ENCODE measurements around the gene KCMF1.

Gene KCMF1

GRCh38 chr2:85011747-85012146, 40.8 kb downstream of the KCMF1 start:
- H3K4me2 ChIP-seq (ENCODE audit: low read length, poor library complexity, severe bottlenecking): no peak overlapping the region
- H3K27ac ChIP-seq (ENCODE audit: low read length, poor library complexity, severe bottlenecking): no peak overlapping the region
- no peak overlapping the region for H2BK15ac ChIP-seq (ENCODE audit: low read depth, poor library complexity, severe bottlenecking)
- no peaks in the 10 kb centered on the region for H3K9me3 ChIP-seq (ENCODE audit: control insufficient read depth, low read length)
- H2BK12ac ChIP-seq (ENCODE audit: low read length in 2 of 2): no peak overlapping the region
- H3K36me3 ChIP-seq (ENCODE audit: control insufficient read depth in 1 of 2, insufficient read depth in 2 of 2, low read depth in 1 of 2, low read length in 2 of 2): peaks cover 12 to 25% of the 10 kb centered on the region in 2 experiments
- no peak overlapping the region for H3K4ac ChIP-seq (ENCODE audit: low read depth in 1 of 2, low read length in 2 of 2)
- DNase-seq: no peak
- H2BK120ac ChIP-seq (ENCODE audit: low read depth, low read length): no peak overlapping the region
- no peak overlapping the region for H4K91ac ChIP-seq (ENCODE audit: low read length)
- H3K4me1 ChIP-seq (ENCODE audit: control insufficient read depth, insufficient read depth, low read depth, low read length): peaks cover 3% of the 10 kb centered on the region
- H2AFZ ChIP-seq (ENCODE audit: low read depth, low read length): no peak overlapping the region
- H4K8ac ChIP-seq (ENCODE audit: low read length): no peak overlapping the region
- H3K14ac ChIP-seq (ENCODE audit: low read length in 2 of 2): no peak overlapping the region
- H3K79me1 ChIP-seq (replicated peaks; ENCODE audit: low read length, poor library complexity, severe bottlenecking): peaks cover 5% of the 10 kb centered on the region
- no peak overlapping the region for H3K18ac ChIP-seq (ENCODE audit: low read depth in 1 of 2, low read length in 2 of 2)
- H3K27me3 ChIP-seq (ENCODE audit: control insufficient read depth in 1 of 2, insufficient read depth in 1 of 2, low read length in 2 of 2): no peaks in the 10 kb centered on the region
- H2AK5ac ChIP-seq (ENCODE audit: low read length, severe bottlenecking): no peak overlapping the region
- WGBS: 87% methylated on average over 3 of the region's 3 CpGs
- H3K23ac ChIP-seq (ENCODE audit: low read length in 2 of 2): no peak overlapping the region
- no peak overlapping the region for H3K9ac ChIP-seq (ENCODE audit: low read length)
- no peak overlapping the region for H3K4me3 ChIP-seq (ENCODE audit: insufficient read depth in 1 of 2, low read depth in 1 of 2, low read length in 2 of 2)
- H2BK5ac ChIP-seq (ENCODE audit: low read depth, low read length, poor library complexity, severe bottlenecking): no peak overlapping the region

- Histone ChIP-seq H4K91ac (ENCODE audit: low read length) (no peak overlapping the region), H3K4me1 (ENCODE audit: control insufficient read depth, insufficient read depth, low read depth, low read length) (peaks cover 3% of the 10 kb centered on the region), H3K9me3 (ENCODE audit: control insufficient read depth, low read length) (no peaks in the 10 kb centered on the region), H3K23ac (ENCODE audit: low read length in 2 of 2) (no peak overlapping the region), H4K8ac (ENCODE audit: low read length) (no peak overlapping the region), H3K79me1 (replicated peaks; ENCODE audit: low read length, poor library complexity, severe bottlenecking) (peaks cover 3% of the 10 kb centered on the region), H2AK5ac (ENCODE audit: low read length, severe bottlenecking) (no peak overlapping the region), H2AFZ (ENCODE audit: low read depth, low read length) (no peak overlapping the region), H2BK12ac (ENCODE audit: low read length in 2 of 2) (no peak overlapping the region), H2BK15ac (ENCODE audit: low read depth, poor library complexity, severe bottlenecking) (no peak overlapping the region), H3K36me3 (ENCODE audit: control insufficient read depth in 1 of 2, insufficient read depth in 2 of 2, low read depth in 1 of 2, low read length in 2 of 2) (peaks cover 9 to 20% of the 10 kb centered on the region in 2 experiments), H3K27me3 (ENCODE audit: control insufficient read depth in 1 of 2, insufficient read depth in 1 of 2, low read length in 2 of 2) (no peaks in the 10 kb centered on the region), H2BK120ac (ENCODE audit: low read depth, low read length) (no peak overlapping the region), H3K4me3 (ENCODE audit: insufficient read depth in 1 of 2, low read depth in 1 of 2, low read length in 2 of 2) (no peak overlapping the region), H2BK5ac (ENCODE audit: low read depth, low read length, poor library complexity, severe bottlenecking) (no peak overlapping the region), H3K27ac (ENCODE audit: low read length, poor library complexity, severe bottlenecking) (no peak overlapping the region), H3K4ac (ENCODE audit: low read depth in 1 of 2, low read length in 2 of 2) (no peak overlapping the region), H3K4me2 (ENCODE audit: low read length, poor library complexity, severe bottlenecking) (no peak overlapping the region), H3K9ac (ENCODE audit: low read length) (no peak overlapping the region), H3K18ac (ENCODE audit: low read depth in 1 of 2, low read length in 2 of 2) (no peak overlapping the region), H3K14ac (ENCODE audit: low read length in 2 of 2) (no peak overlapping the region)
- DNase-seq: no peak
- 85% methylated on average over 3 of the region's 4 CpGs for WGBS
Measured at GRCh38 chr2:85012431-85012830, 41.5 kb downstream of the KCMF1 start.

GRCh38 chr2:85012855-85013254, 41.9 kb downstream of the KCMF1 start:
- H3K4me2 ChIP-seq (ENCODE audit: low read length, poor library complexity, severe bottlenecking): no peak overlapping the region
- no peaks in the 10 kb centered on the region for H3K9me3 ChIP-seq (ENCODE audit: control insufficient read depth, low read length)
- no peak overlapping the region for H2BK15ac ChIP-seq (ENCODE audit: low read depth, poor library complexity, severe bottlenecking)
- H3K4ac ChIP-seq (ENCODE audit: low read depth in 1 of 2, low read length in 2 of 2): no peak overlapping the region
- H2AFZ ChIP-seq (ENCODE audit: low read depth, low read length): no peak overlapping the region
- H3K14ac ChIP-seq (ENCODE audit: low read length in 2 of 2): no peak overlapping the region
- no peak overlapping the region for H3K9ac ChIP-seq (ENCODE audit: low read length)
- no CpG with 5 or more reads among the region's 1 CpG for WGBS
- H3K36me3 ChIP-seq (ENCODE audit: control insufficient read depth in 1 of 2, insufficient read depth in 2 of 2, low read depth in 1 of 2, low read length in 2 of 2): peaks cover 5 to 16% of the 10 kb centered on the region in 2 experiments
- H2AK5ac ChIP-seq (ENCODE audit: low read length, severe bottlenecking): no peak overlapping the region
- H3K4me1 ChIP-seq (ENCODE audit: control insufficient read depth, insufficient read depth, low read depth, low read length): peaks cover 3% of the 10 kb centered on the region
- peaks cover 3% of the 10 kb centered on the region for H3K79me1 ChIP-seq (replicated peaks; ENCODE audit: low read length, poor library complexity, severe bottlenecking)
- H2BK12ac ChIP-seq (ENCODE audit: low read length in 2 of 2): no peak overlapping the region
- H2BK5ac ChIP-seq (ENCODE audit: low read depth, low read length, poor library complexity, severe bottlenecking): no peak overlapping the region
- no peak overlapping the region for H4K8ac ChIP-seq (ENCODE audit: low read length)
- H3K27ac ChIP-seq (ENCODE audit: low read length, poor library complexity, severe bottlenecking): no peak overlapping the region
- no peak overlapping the region for H3K23ac ChIP-seq (ENCODE audit: low read length in 2 of 2)
- no peak for DNase-seq
- H3K4me3 ChIP-seq (ENCODE audit: insufficient read depth in 1 of 2, low read depth in 1 of 2, low read length in 2 of 2): no peak overlapping the region
- H3K27me3 ChIP-seq (ENCODE audit: control insufficient read depth in 1 of 2, insufficient read depth in 1 of 2, low read length in 2 of 2): no peaks in the 10 kb centered on the region
- no peak overlapping the region for H4K91ac ChIP-seq (ENCODE audit: low read length)
- H3K18ac ChIP-seq (ENCODE audit: low read depth in 1 of 2, low read length in 2 of 2): no peak overlapping the region
- no peak overlapping the region for H2BK120ac ChIP-seq (ENCODE audit: low read depth, low read length)

- H3K27ac ChIP-seq (ENCODE audit: low read length, poor library complexity, severe bottlenecking): no peak overlapping the region
- H3K4me2 ChIP-seq (ENCODE audit: low read length, poor library complexity, severe bottlenecking): no peak overlapping the region
- no peak overlapping the region for H2BK120ac ChIP-seq (ENCODE audit: low read depth, low read length)
- no peak overlapping the region for H3K18ac ChIP-seq (ENCODE audit: low read depth in 1 of 2, low read length in 2 of 2)
- H2BK15ac ChIP-seq (ENCODE audit: low read depth, poor library complexity, severe bottlenecking): no peak overlapping the region
- no peak overlapping the region for H4K8ac ChIP-seq (ENCODE audit: low read length)
- peaks cover 6% of the 10 kb centered on the region for H3K4me1 ChIP-seq (ENCODE audit: control insufficient read depth, insufficient read depth, low read depth, low read length)
- no peaks in the 10 kb centered on the region for H3K27me3 ChIP-seq (ENCODE audit: control insufficient read depth in 1 of 2, insufficient read depth in 1 of 2, low read length in 2 of 2)
- H3K14ac ChIP-seq (ENCODE audit: low read length in 2 of 2): no peak overlapping the region
- H3K4me3 ChIP-seq (ENCODE audit: insufficient read depth in 1 of 2, low read depth in 1 of 2, low read length in 2 of 2): peak overlapping the region in 1 of 2 experiments; percentile 5
- no peak overlapping the region for H2BK5ac ChIP-seq (ENCODE audit: low read depth, low read length, poor library complexity, severe bottlenecking)
- DNase-seq: peak; percentile 65
- no peaks in the 10 kb centered on the region for H3K9me3 ChIP-seq (ENCODE audit: control insufficient read depth, low read length)
- H2AK5ac ChIP-seq (ENCODE audit: low read length, severe bottlenecking): no peak overlapping the region
- H3K4ac ChIP-seq (ENCODE audit: low read depth in 1 of 2, low read length in 2 of 2): no peak overlapping the region
- WGBS: no CpG with 5 or more reads among the region's 7 CpGs
- peaks cover 0 to 3% of the 10 kb centered on the region in 2 experiments for H3K36me3 ChIP-seq (ENCODE audit: control insufficient read depth in 1 of 2, insufficient read depth in 2 of 2, low read depth in 1 of 2, low read length in 2 of 2)
- H2AFZ ChIP-seq (ENCODE audit: low read depth, low read length): no peak overlapping the region
- H3K23ac ChIP-seq (ENCODE audit: low read length in 2 of 2): no peak overlapping the region
- no peak overlapping the region for H4K91ac ChIP-seq (ENCODE audit: low read length)
- peak overlapping the region; percentile 71 for H3K9ac ChIP-seq (ENCODE audit: low read length)
- H2BK12ac ChIP-seq (ENCODE audit: low read length in 2 of 2): no peak overlapping the region
- H3K79me1 ChIP-seq (replicated peaks; ENCODE audit: low read length, poor library complexity, severe bottlenecking): no peaks in the 10 kb centered on the region
Measured at GRCh38 chr2:85015653-85016360, 44.8 kb downstream of the KCMF1 start.

Data from mesenchymal stem cell (in vitro differentiated cells and primary cell).